Measurements from ENCODE around the gene SPDYC. TPM values are rescaled to one million over a fixed set of nuclear protein-coding genes. Genes with fewer than 3 reads are reported as not detected.

The SPDYC gene
- not detected for polyA plus RNA-seq (ENCODE audit: insufficient read length)

- DNase-seq = no peak
Measured at GRCh38 chr11:65170058-65170534, at the start of gene SPDYC. Gene SPDYC, plus strand, starts transcription at chr11:65170233. Its CDS starts 1,125 bp downstream, at chr11:65171358.

GRCh38 chr11:65120831-65121230 is 49.2 kb upstream of the SPDYC start:
- no peak for DNase-seq

- no peak for DNase-seq
Measured at GRCh38 chr11:65121447-65121864, 48.6 kb upstream of the SPDYC start.

- DNase-seq = peak; percentile 97
Measured at GRCh38 chr11:65121865-65122696, 48.0 kb upstream of the SPDYC start, which contains the start of the genes FAU and MRPL49. Gene FAU, minus strand, starts transcription at chr11:65122134. Its CDS starts 321 bp downstream, at chr11:65121813. Gene MRPL49, plus strand, starts transcription at chr11:65122321. Its CDS starts 26 bp downstream, at chr11:65122347.

GRCh38 chr11:65124480-65125196 is 45.4 kb upstream of the SPDYC start:
- no peak for DNase-seq

- no peak for DNase-seq
Measured at GRCh38 chr11:65125197-65126056, 44.6 kb upstream of the SPDYC start.

GRCh38 chr11:65126624-65127274 is 43.3 kb upstream of the SPDYC start:
- DNase-seq = no peak

GRCh38 chr11:65127473-65128181 is 42.4 kb upstream of the SPDYC start:
- DNase-seq = no peak

GRCh38 chr11:65128182-65129145 is 41.6 kb upstream of the SPDYC start:
- no peak for DNase-seq

- DNase-seq = no peak
Measured at GRCh38 chr11:65129649-65130441, 40.2 kb upstream of the SPDYC start.

- DNase-seq = no peak
Measured at GRCh38 chr11:65130631-65131416, 39.2 kb upstream of the SPDYC start.

- no peak for DNase-seq
Measured at GRCh38 chr11:65131417-65131776, 38.6 kb upstream of the SPDYC start.

- no peak for DNase-seq
Measured at GRCh38 chr11:65131895-65132237, 38.2 kb upstream of the SPDYC start.

GRCh38 chr11:65132238-65132987 is 37.6 kb upstream of the SPDYC start:
- DNase-seq = no peak

GRCh38 chr11:65132988-65133700 is 36.9 kb upstream of the SPDYC start:
- DNase-seq = no peak

GRCh38 chr11:65133724-65134123 is 36.3 kb upstream of the SPDYC start:
- peak; percentile 85 for DNase-seq
